HUES6 (cell line): ENCODE measurements around the gene CDADC1.
A peak's percentile ranks its signal among the peaks of the same experiment; 100 is the strongest.

Experiments
- H3K27ac ChIP-seq: 2 replicates; pipeline ENCODE4 v1.7.0; 2013; ENCODE audit warnings: low read depth, mild to moderate bottlenecking, low read length, inconsistent platforms
- H3K27me3 ChIP-seq: 2 replicates; pipeline ENCODE4 v1.6.1; 2013; ENCODE audit warnings: low read length; ENCODE audit not compliant: control insufficient read depth, insufficient read depth
- H3K36me3 ChIP-seq: 2 replicates; pipeline ENCODE4 v1.6.1; 2013; ENCODE audit warnings: low read length; ENCODE audit not compliant: control insufficient read depth, insufficient read depth
- H3K4me1 ChIP-seq: 2 replicates; pipeline ENCODE4 v1.6.1; 2013; ENCODE audit warnings: low read length; ENCODE audit not compliant: control insufficient read depth, insufficient read depth
- H3K4me3 ChIP-seq: 2 replicates; pipeline ENCODE4 v1.5.1; 2013; ENCODE audit warnings: low read depth, low read length
- H3K9ac ChIP-seq: one replicate; pipeline ENCODE4 v1.6.1; 2013; ENCODE audit warnings: mild to moderate bottlenecking, low read length
- H3K9me3 ChIP-seq: 2 replicates; pipeline ENCODE4 v1.6.1; 2013; ENCODE audit warnings: low read depth, low read length; ENCODE audit not compliant: control insufficient read depth, insufficient read depth

Gene CDADC1

DNA sequence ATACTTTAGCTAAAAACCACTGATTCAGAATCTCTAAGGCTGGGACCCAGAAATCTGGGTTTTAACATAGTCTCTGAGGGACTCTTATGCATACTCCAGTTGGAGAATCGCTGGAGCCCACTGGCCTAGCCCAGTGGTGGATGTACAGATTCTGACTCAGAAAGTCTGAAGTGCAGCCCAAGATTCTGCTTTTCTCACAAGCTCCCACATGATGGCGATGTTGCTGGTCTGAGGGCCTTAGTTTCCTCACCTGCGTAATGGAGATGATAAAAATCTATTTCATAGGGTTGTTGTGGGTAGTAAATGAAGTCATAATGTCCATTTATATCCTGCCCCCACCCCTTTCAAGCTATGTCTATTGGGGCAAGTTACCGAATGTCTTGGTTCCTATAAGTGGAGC, 7.7 kb upstream of the CDADC1 start:
- no peaks in the 10 kb centered on the region for H3K9me3 ChIP-seq
- no peaks in the 10 kb centered on the region for H3K4me1 ChIP-seq
- no peaks in the 10 kb centered on the region for H3K36me3 ChIP-seq
- no peaks in the 10 kb centered on the region for H3K27me3 ChIP-seq
- no peak overlapping the region for H3K27ac ChIP-seq
- no peak overlapping the region for H3K4me3 ChIP-seq
- H3K9ac ChIP-seq: no peak overlapping the region

DNA sequence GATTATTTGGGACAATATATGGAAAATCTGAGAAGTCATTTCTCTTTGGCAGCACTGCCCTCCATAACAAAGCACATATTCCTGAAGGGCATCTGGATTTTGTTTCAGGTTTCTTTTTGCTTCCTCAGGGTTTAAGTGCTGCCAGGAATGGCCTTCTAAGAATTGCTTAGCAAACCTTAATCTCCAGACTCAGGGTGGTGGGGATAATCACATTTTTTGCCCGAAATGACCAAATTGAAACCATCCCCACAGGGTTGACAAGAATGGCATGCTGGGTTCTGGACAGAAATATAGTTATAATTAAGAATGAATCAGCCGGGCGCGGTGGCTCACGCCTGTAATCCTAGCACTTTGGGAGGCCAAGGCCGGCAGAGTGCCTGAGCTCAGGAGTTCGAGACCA, 6.4 kb upstream of the CDADC1 start:
- H3K4me1 ChIP-seq: no peaks in the 10 kb centered on the region
- H3K9me3 ChIP-seq: no peaks in the 10 kb centered on the region
- H3K27ac ChIP-seq: no peak overlapping the region
- H3K4me3 ChIP-seq: no peak overlapping the region
- H3K27me3 ChIP-seq: no peaks in the 10 kb centered on the region
- no peaks in the 10 kb centered on the region for H3K36me3 ChIP-seq
- no peak overlapping the region for H3K9ac ChIP-seq

GRCh38 chr13:49245101-49245500, 2.6 kb upstream of the CDADC1 start:
- Histone ChIP-seq H3K4me3 (no peak overlapping the region), H3K27me3 (no peaks in the 10 kb centered on the region), H3K4me1 (no peaks in the 10 kb centered on the region), H3K27ac (no peak overlapping the region), H3K9me3 (no peaks in the 10 kb centered on the region), H3K36me3 (no peaks in the 10 kb centered on the region), H3K9ac (no peak overlapping the region)

DNA sequence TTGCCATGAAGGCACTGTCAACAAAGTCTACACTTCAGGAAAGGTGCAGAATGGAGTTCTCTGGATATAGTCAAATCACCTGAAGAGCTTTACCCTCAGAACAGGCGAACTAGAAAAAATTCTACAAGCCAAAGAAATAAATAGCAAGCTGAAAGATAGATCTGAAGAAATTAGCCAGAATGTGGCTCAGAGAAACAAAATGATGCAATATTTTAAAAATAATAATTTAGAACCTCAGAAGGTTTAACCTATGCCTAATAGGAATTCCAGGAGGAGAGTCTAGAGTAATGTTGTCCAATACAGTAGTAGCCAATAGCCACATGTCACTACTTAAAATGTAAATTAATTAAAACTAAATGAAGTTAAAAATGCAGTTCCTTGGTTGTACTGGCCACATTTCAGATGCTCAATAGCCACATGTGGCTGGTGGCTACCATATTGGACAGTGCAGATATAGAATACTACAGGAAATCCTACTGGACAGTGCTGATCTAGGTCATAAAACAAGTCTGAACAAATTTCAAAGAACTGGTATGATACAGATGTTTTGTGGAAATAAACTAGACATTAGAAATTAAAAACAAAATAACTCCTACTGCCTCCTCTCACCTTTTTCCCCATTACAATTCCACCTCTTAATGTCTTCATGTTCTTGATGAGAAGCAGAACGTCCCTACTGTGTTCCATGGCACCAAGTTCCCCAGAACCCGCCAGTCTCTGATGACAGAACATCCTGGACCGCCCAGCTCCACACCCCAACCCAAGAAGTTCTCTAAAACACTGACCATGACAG, 679 bp upstream of the CDADC1 start:
- H3K27ac ChIP-seq: no peak overlapping the region

DNA sequence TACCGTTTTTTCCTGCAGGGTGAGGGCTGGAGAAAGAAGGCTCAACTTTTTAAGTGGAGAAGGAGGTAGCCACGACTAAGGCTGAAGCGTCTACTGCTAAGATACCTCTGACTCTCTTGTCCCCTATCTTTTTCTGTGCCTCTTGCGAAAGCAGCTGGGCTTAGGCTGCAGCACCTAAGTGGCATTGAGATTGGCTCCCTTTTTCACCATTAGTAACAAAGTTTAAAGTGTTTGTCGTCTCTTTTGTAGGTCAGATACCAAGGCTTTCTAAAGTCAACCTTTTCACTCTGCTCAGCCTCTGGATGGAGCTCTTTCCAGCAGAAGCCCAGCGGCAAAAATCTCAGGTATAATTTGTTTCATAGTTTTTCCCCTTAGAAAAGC, 887 bp downstream of the CDADC1 start:
- peak overlapping the region; percentile 86 for H3K4me3 ChIP-seq
- no peaks in the 10 kb centered on the region for H3K36me3 ChIP-seq
- no peak overlapping the region for H3K27ac ChIP-seq
- peak overlapping the region; percentile 66 for H3K9ac ChIP-seq
- no peaks in the 10 kb centered on the region for H3K4me1 ChIP-seq
- H3K27me3 ChIP-seq: no peaks in the 10 kb centered on the region
- no peaks in the 10 kb centered on the region for H3K9me3 ChIP-seq

More for the DNA sequence above, 679 bp upstream of the CDADC1 start:
- no peaks in the 10 kb centered on the region for H3K36me3 ChIP-seq
- H3K27me3 ChIP-seq: no peaks in the 10 kb centered on the region
- H3K9me3 ChIP-seq: no peaks in the 10 kb centered on the region
- no peaks in the 10 kb centered on the region for H3K4me1 ChIP-seq
- peak overlapping the region; percentile 86 for H3K4me3 ChIP-seq
- peak overlapping the region; percentile 26 for H3K9ac ChIP-seq

GRCh38 chr13:49251326-49251725, 3.6 kb downstream of the CDADC1 start:
- H3K4me3 ChIP-seq: no peak overlapping the region
- no peaks in the 10 kb centered on the region for H3K27me3 ChIP-seq
- no peak overlapping the region for H3K9ac ChIP-seq
- H3K4me1 ChIP-seq: no peaks in the 10 kb centered on the region
- H3K36me3 ChIP-seq: peaks cover 10% of the 10 kb centered on the region; the same call in 1 of the 2 replicates
- H3K9me3 ChIP-seq: no peaks in the 10 kb centered on the region
- H3K27ac ChIP-seq: no peak overlapping the region

- Histone ChIP-seq H3K27ac (no peak overlapping the region), H3K9ac (no peak overlapping the region), H3K9me3 (no peaks in the 10 kb centered on the region), H3K27me3 (no peaks in the 10 kb centered on the region), H3K4me1 (no peaks in the 10 kb centered on the region), H3K4me3 (no peak overlapping the region), H3K36me3 (peaks cover 10% of the 10 kb centered on the region; the same call in 1 of the 2 replicates)
Observed at GRCh38 chr13:49253310-49253709, 5.6 kb downstream of the CDADC1 start.

- Histone ChIP-seq H3K27ac (no peak overlapping the region), H3K36me3 (peaks cover 10% of the 10 kb centered on the region; the same call in 1 of the 2 replicates), H3K4me1 (no peaks in the 10 kb centered on the region), H3K9ac (no peak overlapping the region), H3K27me3 (no peaks in the 10 kb centered on the region), H3K4me3 (no peak overlapping the region), H3K9me3 (no peaks in the 10 kb centered on the region)
Observed at GRCh38 chr13:49254007-49254406, 6.3 kb downstream of the CDADC1 start.

GRCh38 chr13:49256841-49257240, 9.1 kb downstream of the CDADC1 start:
- no peak overlapping the region for H3K9ac ChIP-seq
- H3K27ac ChIP-seq: no peak overlapping the region
- H3K9me3 ChIP-seq: no peaks in the 10 kb centered on the region
- H3K4me3 ChIP-seq: no peak overlapping the region
- H3K36me3 ChIP-seq: peaks cover 23% of the 10 kb centered on the region
- no peaks in the 10 kb centered on the region for H3K27me3 ChIP-seq
- no peaks in the 10 kb centered on the region for H3K4me1 ChIP-seq

DNA sequence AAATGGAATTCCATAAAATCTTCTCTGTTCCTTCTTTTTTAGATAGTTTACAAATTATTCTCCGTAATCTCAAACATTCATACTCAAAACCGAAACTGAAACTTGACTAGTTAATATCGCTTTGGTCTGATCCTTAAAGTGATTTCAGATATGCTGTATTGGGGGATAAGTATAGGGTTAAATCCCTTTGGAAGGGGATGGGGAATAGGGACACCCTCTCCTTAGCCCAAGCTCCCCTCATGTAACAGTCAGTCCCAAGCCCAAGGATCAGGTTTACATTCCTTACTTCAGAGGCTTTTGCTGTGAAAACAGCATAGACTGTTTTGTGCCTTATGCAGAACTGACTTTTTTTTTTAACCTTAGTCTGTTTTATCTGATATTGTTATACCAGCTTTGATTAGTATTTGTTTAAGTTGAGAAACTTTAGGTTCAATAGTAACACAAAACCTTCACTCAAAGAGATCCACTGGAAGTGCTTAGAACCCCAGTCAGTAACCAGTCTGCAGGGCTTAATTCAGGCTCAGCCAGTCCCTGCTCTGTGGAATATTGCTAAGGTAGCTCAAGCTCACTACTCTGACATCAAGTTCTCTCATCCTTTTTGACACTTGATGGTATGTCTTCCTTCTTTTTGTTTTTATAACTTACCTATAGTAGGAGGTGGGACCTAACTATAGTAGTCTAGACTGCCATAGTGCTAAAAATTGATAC, 10.5 kb downstream of the CDADC1 start:
- H3K36me3 ChIP-seq: peaks cover 23% of the 10 kb centered on the region
- no peak overlapping the region for H3K9ac ChIP-seq
- H3K4me1 ChIP-seq: peaks cover under 1% of the 10 kb centered on the region; the same call in 1 of the 2 replicates

GRCh38 chr13:49259586-49259985, 11.9 kb downstream of the CDADC1 start:
- H3K4me1 ChIP-seq: peaks cover 7% of the 10 kb centered on the region; the same call in 1 of the 2 replicates
- H3K27ac ChIP-seq: no peak overlapping the region
- no peak overlapping the region for H3K9ac ChIP-seq
- H3K9me3 ChIP-seq: no peaks in the 10 kb centered on the region
- no peaks in the 10 kb centered on the region for H3K27me3 ChIP-seq
- no peak overlapping the region for H3K4me3 ChIP-seq
- peaks cover 23% of the 10 kb centered on the region for H3K36me3 ChIP-seq

More for the DNA sequence above, 10.5 kb downstream of the CDADC1 start:
- Histone ChIP-seq H3K4me3 (no peak overlapping the region), H3K9me3 (no peaks in the 10 kb centered on the region), H3K27me3 (no peaks in the 10 kb centered on the region), H3K27ac (no peak overlapping the region)
